ENCODE data around the gene GRIN2A.

GRIN2A gene

GRCh38 chr16:9823510-9823909, 358.7 kb downstream of the GRIN2A start:
- Histone ChIP-seq H4K8ac (ENCODE audit: low read length) (no peak overlapping the region), H2BK120ac (ENCODE audit: low read depth, low read length) (no peak overlapping the region), H3K27me3 (ENCODE audit: control insufficient read depth in 1 of 2, insufficient read depth in 1 of 2, low read length in 2 of 2) (no peaks in the 10 kb centered on the region), H3K79me1 (replicated peaks; ENCODE audit: low read length, poor library complexity, severe bottlenecking) (no peaks in the 10 kb centered on the region), H3K4me3 (ENCODE audit: insufficient read depth in 1 of 2, low read depth in 1 of 2, low read length in 2 of 2) (no peak overlapping the region), H3K36me3 (ENCODE audit: control insufficient read depth in 1 of 2, insufficient read depth in 2 of 2, low read depth in 1 of 2, low read length in 2 of 2) (peaks cover 0 to 5% of the 10 kb centered on the region in 2 experiments), H2BK12ac (ENCODE audit: low read length in 2 of 2) (no peak overlapping the region), H2BK5ac (ENCODE audit: low read depth, low read length, poor library complexity, severe bottlenecking) (no peak overlapping the region), H3K4me2 (ENCODE audit: low read length, poor library complexity, severe bottlenecking) (no peak overlapping the region), H2BK15ac (ENCODE audit: low read depth, poor library complexity, severe bottlenecking) (no peak overlapping the region), H2AK5ac (ENCODE audit: low read length, severe bottlenecking) (no peak overlapping the region), H3K9me3 (ENCODE audit: control insufficient read depth, low read length) (no peaks in the 10 kb centered on the region), H3K14ac (ENCODE audit: low read length in 2 of 2) (no peak overlapping the region), H3K4ac (ENCODE audit: low read depth in 1 of 2, low read length in 2 of 2) (no peak overlapping the region), H2AFZ (ENCODE audit: low read depth, low read length) (no peak overlapping the region), H3K27ac (ENCODE audit: low read length, poor library complexity, severe bottlenecking) (no peak overlapping the region), H4K91ac (ENCODE audit: low read length) (no peak overlapping the region), H3K18ac (ENCODE audit: low read depth in 1 of 2, low read length in 2 of 2) (no peak overlapping the region), H3K23ac (ENCODE audit: low read length in 2 of 2) (no peak overlapping the region), H3K9ac (ENCODE audit: low read length) (no peak overlapping the region), H3K4me1 (ENCODE audit: control insufficient read depth, insufficient read depth, low read depth, low read length) (no peaks in the 10 kb centered on the region)
- DNase-seq: no peak
- 90% methylated on average over 2 of the region's 3 CpGs for WGBS

- Histone ChIP-seq H3K4me2 (ENCODE audit: low read length, poor library complexity, severe bottlenecking) (no peak overlapping the region), H3K27me3 (ENCODE audit: control insufficient read depth in 1 of 2, insufficient read depth in 1 of 2, low read length in 2 of 2) (no peaks in the 10 kb centered on the region), H2BK5ac (ENCODE audit: low read depth, low read length, poor library complexity, severe bottlenecking) (no peak overlapping the region), H3K18ac (ENCODE audit: low read depth in 1 of 2, low read length in 2 of 2) (no peak overlapping the region), H3K4me1 (ENCODE audit: control insufficient read depth, insufficient read depth, low read depth, low read length) (no peaks in the 10 kb centered on the region), H3K23ac (ENCODE audit: low read length in 2 of 2) (no peak overlapping the region), H3K4ac (ENCODE audit: low read depth in 1 of 2, low read length in 2 of 2) (no peak overlapping the region), H3K36me3 (ENCODE audit: control insufficient read depth in 1 of 2, insufficient read depth in 2 of 2, low read depth in 1 of 2, low read length in 2 of 2) (peaks cover 0 to 5% of the 10 kb centered on the region in 2 experiments), H2BK12ac (ENCODE audit: low read length in 2 of 2) (no peak overlapping the region), H3K4me3 (ENCODE audit: insufficient read depth in 1 of 2, low read depth in 1 of 2, low read length in 2 of 2) (no peak overlapping the region), H2BK15ac (ENCODE audit: low read depth, poor library complexity, severe bottlenecking) (no peak overlapping the region), H3K14ac (ENCODE audit: low read length in 2 of 2) (no peak overlapping the region), H2AFZ (ENCODE audit: low read depth, low read length) (no peak overlapping the region), H2BK120ac (ENCODE audit: low read depth, low read length) (no peak overlapping the region), H2AK5ac (ENCODE audit: low read length, severe bottlenecking) (no peak overlapping the region), H4K91ac (ENCODE audit: low read length) (no peak overlapping the region), H3K9me3 (ENCODE audit: control insufficient read depth, low read length) (no peaks in the 10 kb centered on the region), H3K9ac (ENCODE audit: low read length) (no peak overlapping the region), H4K8ac (ENCODE audit: low read length) (no peak overlapping the region), H3K79me1 (replicated peaks; ENCODE audit: low read length, poor library complexity, severe bottlenecking) (no peaks in the 10 kb centered on the region), H3K27ac (ENCODE audit: low read length, poor library complexity, severe bottlenecking) (no peak overlapping the region)
- WGBS: 70% methylated on average over 7 of the region's 7 CpGs
- DNase-seq: no peak
These were observed 360.3 kb downstream of the GRIN2A start for GRCh38 chr16:9821970-9822369.

DNA sequence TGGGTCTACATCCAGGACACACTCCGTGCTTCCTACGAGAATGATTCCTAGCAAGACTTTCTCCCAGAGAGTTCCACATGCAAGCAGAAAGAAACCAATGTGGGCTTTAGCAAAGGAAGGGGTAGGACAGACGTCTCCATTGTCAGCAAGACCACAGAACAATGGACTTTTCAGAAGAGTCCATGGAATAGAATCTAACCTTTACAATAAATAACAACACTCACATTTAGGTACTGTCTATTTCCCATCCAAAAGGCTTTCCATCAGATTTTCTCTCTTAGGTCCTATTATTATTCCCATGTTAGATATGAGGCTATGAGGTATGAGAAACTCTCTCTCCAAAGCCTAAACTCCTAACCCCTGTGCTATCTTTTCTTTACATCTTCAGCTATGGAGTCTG, 360.9 kb downstream of the GRIN2A start:
- Histone ChIP-seq H3K4me1 (ENCODE audit: control insufficient read depth, insufficient read depth, low read depth, low read length) (no peaks in the 10 kb centered on the region), H3K4me3 (ENCODE audit: insufficient read depth in 1 of 2, low read depth in 1 of 2, low read length in 2 of 2) (no peak overlapping the region), H3K36me3 (ENCODE audit: control insufficient read depth in 1 of 2, insufficient read depth in 2 of 2, low read depth in 1 of 2, low read length in 2 of 2) (peaks cover 0 to 5% of the 10 kb centered on the region in 2 experiments), H3K9ac (ENCODE audit: low read length) (no peak overlapping the region), H3K14ac (ENCODE audit: low read length in 2 of 2) (no peak overlapping the region), H2AFZ (ENCODE audit: low read depth, low read length) (no peak overlapping the region), H4K8ac (ENCODE audit: low read length) (no peak overlapping the region), H2BK120ac (ENCODE audit: low read depth, low read length) (no peak overlapping the region), H4K91ac (ENCODE audit: low read length) (no peak overlapping the region), H3K9me3 (ENCODE audit: control insufficient read depth, low read length) (no peaks in the 10 kb centered on the region), H3K4me2 (ENCODE audit: low read length, poor library complexity, severe bottlenecking) (no peak overlapping the region), H3K27me3 (ENCODE audit: control insufficient read depth in 1 of 2, insufficient read depth in 1 of 2, low read length in 2 of 2) (no peaks in the 10 kb centered on the region), H3K23ac (ENCODE audit: low read length in 2 of 2) (no peak overlapping the region), H2BK12ac (ENCODE audit: low read length in 2 of 2) (no peak overlapping the region), H3K18ac (ENCODE audit: low read depth in 1 of 2, low read length in 2 of 2) (no peak overlapping the region), H3K27ac (ENCODE audit: low read length, poor library complexity, severe bottlenecking) (no peak overlapping the region), H2AK5ac (ENCODE audit: low read length, severe bottlenecking) (no peak overlapping the region), H3K79me1 (replicated peaks; ENCODE audit: low read length, poor library complexity, severe bottlenecking) (no peaks in the 10 kb centered on the region), H2BK15ac (ENCODE audit: low read depth, poor library complexity, severe bottlenecking) (no peak overlapping the region), H2BK5ac (ENCODE audit: low read depth, low read length, poor library complexity, severe bottlenecking) (no peak overlapping the region), H3K4ac (ENCODE audit: low read depth in 1 of 2, low read length in 2 of 2) (no peak overlapping the region)
- 56% methylated on average over 3 of the region's 3 CpGs for WGBS
- no peak for DNase-seq

DNA sequence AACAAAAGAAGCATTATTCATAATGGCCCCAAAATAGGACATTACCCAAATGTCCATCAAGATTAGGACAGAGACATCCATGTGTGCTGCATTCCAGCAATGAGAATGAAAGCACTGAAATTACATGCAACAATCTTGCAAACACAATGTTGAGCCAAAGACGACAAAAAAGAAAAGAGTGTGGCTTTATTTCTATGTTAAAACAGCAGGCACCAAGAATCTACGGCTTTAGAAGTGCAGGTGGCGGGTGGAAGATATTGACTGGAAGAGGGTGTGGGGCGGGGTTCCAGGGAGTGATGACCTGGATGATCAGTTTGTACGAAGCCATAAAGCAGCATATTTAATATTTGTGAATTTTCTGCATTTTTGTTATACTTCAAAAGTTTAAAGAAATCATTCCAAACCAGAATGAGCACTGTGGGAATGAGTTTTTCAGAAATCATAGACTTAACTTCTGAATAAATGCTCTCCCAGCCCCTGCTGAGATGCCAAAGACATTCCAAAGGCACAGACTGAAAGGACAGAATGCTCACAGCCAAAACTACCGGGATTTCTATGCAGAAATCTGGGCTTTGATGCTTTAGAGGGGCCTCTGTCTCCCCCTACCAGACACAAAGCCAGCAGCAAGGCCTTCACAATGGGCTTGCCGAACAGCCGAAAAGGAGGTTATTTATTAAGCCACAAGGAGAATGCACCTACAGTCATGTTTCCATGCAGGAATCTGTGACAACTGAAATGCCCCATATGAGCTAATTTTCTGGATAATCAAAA, 361.6 kb downstream of the GRIN2A start:
- no peaks in the 10 kb centered on the region for H3K27me3 ChIP-seq (ENCODE audit: control insufficient read depth in 1 of 2, insufficient read depth in 1 of 2, low read length in 2 of 2)
- H4K8ac ChIP-seq (ENCODE audit: low read length): no peak overlapping the region
- no peak overlapping the region for H2BK120ac ChIP-seq (ENCODE audit: low read depth, low read length)
- H3K4ac ChIP-seq (ENCODE audit: low read depth in 1 of 2, low read length in 2 of 2): no peak overlapping the region
- no peaks in the 10 kb centered on the region for H3K79me1 ChIP-seq (replicated peaks; ENCODE audit: low read length, poor library complexity, severe bottlenecking)
- H3K23ac ChIP-seq (ENCODE audit: low read length in 2 of 2): no peak overlapping the region
- H3K27ac ChIP-seq (ENCODE audit: low read length, poor library complexity, severe bottlenecking): no peak overlapping the region
- H4K91ac ChIP-seq (ENCODE audit: low read length): no peak overlapping the region
- H3K4me1 ChIP-seq (ENCODE audit: control insufficient read depth, insufficient read depth, low read depth, low read length): no peaks in the 10 kb centered on the region
- H3K4me2 ChIP-seq (ENCODE audit: low read length, poor library complexity, severe bottlenecking): no peak overlapping the region
- no peak overlapping the region for H3K18ac ChIP-seq (ENCODE audit: low read depth in 1 of 2, low read length in 2 of 2)
- DNase-seq: no peak
- H3K9me3 ChIP-seq (ENCODE audit: control insufficient read depth, low read length): no peaks in the 10 kb centered on the region
- H3K9ac ChIP-seq (ENCODE audit: low read length): no peak overlapping the region
- H2AK5ac ChIP-seq (ENCODE audit: low read length, severe bottlenecking): no peak overlapping the region
- no peak overlapping the region for H2BK12ac ChIP-seq (ENCODE audit: low read length in 2 of 2)
- H3K36me3 ChIP-seq (ENCODE audit: control insufficient read depth in 1 of 2, insufficient read depth in 2 of 2, low read depth in 1 of 2, low read length in 2 of 2): peaks cover 0 to 5% of the 10 kb centered on the region in 2 experiments
- no peak overlapping the region for H2BK5ac ChIP-seq (ENCODE audit: low read depth, low read length, poor library complexity, severe bottlenecking)
- H2BK15ac ChIP-seq (ENCODE audit: low read depth, poor library complexity, severe bottlenecking): no peak overlapping the region
- WGBS: 33% methylated on average over 8 of the region's 8 CpGs
- no peak overlapping the region for H2AFZ ChIP-seq (ENCODE audit: low read depth, low read length)
- H3K14ac ChIP-seq (ENCODE audit: low read length in 2 of 2): no peak overlapping the region
- no peak overlapping the region for H3K4me3 ChIP-seq (ENCODE audit: insufficient read depth in 1 of 2, low read depth in 1 of 2, low read length in 2 of 2)
